Measurements from ENCODE around the gene TUBGCP6.
"Not testable (repeated sequence)": the region's sequence is repeated elsewhere in the genome, so short reads cannot be mapped to it uniquely, and the experiment has no call there.

Gene TUBGCP6

DNA sequence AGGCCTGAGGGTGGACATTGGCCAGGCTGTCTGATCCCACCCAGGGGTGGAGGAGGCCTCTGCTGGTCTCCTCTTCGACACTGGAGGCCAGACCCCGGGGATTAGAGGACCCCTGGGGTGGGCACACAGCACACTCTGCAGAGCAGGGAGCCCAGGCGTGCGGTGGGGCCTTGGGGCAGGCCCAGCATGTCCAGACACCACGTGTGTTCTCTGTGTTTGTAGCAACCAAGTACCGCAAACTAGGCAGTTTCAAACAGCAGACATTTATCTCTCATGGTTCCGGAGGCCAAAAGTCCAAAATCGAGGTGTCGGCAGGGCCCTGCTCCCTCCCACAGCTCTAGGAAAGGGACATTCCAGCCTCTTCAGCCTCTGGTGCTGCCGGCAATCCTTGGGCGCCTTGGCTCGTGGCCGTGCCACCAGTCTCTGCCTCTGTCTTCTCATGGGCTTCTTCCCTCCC, 72.8 kb downstream of the TUBGCP6 start:
- in situ Hi-C loops (cut with MboI; ENCODE audit: low sequenced_read_pairs): no loop called here

DNA sequence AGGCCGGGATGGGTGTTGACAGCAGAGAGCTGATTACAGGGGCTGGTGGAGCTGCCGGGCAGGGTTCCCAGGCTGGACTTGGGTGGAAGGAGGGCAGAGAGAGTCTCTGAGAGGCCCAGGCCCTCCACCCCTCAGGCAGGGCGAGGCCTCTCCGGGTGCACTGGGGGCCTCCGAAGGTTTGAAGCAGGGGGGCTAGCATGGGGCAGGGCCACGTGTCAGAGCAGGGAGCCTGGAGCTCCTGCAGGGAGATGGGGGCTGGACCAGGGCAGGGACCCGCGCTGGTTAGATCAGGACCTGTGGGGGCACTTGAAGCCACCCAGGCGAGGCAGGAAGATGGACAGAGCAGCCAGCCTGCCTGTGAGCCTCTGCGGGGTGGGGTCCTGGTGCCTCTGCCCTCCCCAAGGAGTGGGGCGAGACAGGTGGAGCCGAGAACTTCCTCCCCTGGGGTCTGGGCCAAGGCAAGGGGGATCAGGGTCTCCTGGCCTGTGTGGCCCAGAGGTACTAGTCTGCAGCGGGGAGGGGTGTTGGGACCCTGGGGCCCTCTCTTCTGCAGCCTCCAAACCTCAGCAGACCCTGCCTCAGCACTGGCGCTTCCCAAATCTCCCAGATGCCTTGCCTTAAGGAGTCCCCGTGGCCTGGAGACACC, 73.4 kb downstream of the TUBGCP6 start:
- in situ Hi-C loops (cut with MboI; ENCODE audit: low sequenced_read_pairs): no loop called here

DNA sequence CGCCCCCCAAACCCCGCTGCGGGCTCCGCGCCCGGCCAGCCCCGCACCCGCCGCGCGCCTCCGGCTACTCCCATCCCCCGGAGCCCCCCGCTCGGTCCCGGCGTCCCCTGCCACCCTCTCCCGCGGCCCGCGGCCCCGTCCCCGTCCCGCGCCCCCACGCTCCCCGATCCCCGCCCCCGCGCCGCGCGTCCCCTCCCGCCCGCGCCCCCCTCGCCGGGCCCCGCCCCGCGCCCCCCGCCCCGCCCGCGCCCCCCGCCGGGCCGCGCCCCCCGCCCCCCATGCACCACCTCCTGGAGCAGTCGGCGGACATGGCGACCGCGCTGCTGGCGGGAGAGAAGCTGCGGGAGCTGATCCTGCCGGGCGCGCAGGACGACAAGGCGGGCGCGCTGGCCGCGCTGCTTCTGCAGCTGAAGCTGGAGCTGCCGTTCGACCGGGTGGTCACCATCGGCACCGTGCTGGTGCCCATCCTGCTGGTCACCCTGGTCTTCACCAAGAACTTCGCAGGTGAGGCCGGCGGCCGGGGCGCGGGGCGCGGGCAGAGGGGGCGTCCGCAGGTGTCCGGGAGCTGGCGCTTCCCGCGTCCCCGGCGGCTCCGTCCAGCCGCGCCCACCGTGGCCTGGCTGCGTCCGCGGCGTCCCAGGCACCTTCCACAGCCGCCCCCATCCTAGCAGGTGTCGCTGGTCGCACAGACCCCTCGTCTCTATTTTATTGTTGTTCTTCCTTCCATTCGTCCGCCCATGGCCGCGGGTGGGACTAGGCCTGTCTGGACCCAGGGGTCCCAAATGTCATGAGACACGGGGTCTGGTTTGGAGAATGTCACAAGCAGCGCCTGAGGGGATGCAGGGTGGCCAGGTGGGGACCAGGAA, 74.1 kb downstream of the TUBGCP6 start, which contains the start of gene PANX2:
Gene PANX2, plus strand, starts transcription at position 279 of the 866 bp plus-strand sequence. Its CDS starts 0 bp downstream, at position 279.
- in situ Hi-C loops (cut with MboI; ENCODE audit: low sequenced_read_pairs): no loop called here

DNA sequence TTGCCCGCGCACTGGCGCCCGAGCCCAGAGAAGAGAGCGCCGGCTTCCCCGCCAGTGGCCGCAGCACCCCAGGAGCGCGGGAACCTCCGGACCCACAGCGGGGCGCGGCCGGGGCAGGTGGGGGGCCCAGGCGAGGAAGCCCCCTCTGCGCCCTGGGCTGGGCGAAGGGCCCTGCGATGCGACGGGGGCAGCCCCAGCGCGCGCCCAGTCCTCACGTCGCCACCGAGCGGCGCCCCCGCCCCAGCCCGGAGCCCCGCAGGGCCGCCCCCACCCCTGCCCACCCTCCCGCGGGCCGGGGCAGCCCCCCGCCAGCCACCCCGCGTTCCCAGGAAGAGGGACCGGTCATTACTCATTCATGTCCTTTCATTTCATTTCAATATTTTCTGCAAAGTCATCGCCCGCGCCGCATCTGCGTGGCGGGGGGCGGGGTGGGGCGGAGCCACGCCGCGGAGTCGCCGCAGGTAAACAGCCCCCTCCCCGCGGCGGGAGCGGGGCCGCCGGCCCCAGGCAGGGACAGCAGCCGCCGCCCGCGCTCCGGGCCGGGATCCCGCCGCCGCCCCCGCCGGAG, 75.0 kb downstream of the TUBGCP6 start:
- in situ Hi-C loops (cut with MboI; ENCODE audit: low sequenced_read_pairs): no loop called here

DNA sequence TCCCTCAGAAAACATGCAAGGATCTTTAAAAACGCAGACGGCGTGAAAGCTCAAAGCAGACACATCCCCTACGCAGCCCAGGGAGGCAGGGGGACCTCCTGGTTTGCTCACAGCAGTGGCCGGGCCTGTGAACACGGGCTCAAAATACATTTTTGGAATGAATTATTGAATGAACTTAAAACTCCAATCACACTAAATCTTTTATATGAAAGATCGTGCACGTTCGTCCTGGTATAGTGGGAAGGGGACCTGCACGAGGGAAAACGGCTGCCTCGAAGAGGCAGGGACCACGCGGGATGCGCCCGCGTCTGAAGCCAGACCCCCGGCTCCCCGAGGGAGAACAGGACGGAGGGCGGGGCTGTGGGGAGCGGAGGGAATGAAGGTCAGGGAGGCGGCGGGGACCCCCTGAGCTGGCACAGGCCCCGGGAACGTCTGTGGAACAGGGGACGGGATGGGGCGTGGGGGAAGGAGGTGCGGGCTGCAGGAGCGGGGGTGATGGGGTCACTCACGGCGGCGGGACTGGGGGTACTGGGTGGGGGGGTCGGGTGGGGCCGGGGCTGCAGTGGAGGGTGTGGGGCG, 75.6 kb downstream of the TUBGCP6 start:
- in situ Hi-C loops (cut with MboI; ENCODE audit: low sequenced_read_pairs): no loop called here

DNA sequence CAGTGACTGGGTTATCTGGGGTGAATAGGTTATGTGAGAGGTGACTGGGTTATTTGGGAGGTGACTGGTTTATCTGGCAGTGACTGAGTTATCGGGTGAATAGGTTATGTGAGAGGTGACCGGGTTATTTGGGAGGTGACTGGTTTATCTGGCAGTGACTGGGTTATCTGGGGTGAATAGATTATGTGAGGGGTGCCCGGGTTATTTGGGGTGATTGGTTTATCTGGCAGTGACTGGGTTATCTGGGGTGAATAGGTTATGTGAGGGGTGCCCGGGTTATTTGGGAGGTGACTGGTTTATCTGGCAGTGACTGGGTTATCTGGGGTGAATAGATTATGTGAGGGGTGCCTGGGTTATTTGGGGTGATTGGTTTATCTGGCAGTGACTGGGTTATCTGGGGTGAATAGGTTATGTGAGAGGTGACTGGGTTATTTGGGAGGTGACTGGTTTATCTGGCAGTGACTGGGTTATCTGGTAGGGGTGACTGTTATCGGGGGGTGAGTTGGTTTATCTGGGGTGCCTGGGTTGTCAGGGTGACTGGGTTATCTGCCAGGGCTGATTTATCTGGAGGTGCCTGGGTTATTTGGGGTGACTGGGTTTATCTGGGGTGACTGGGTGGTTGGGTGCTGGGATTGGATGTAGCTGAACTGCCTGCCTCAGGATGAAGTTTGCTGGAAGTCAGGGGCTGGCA, 76.2 kb downstream of the TUBGCP6 start:
- in situ Hi-C loops (cut with MboI; ENCODE audit: low sequenced_read_pairs): not testable (repeated sequence)

DNA sequence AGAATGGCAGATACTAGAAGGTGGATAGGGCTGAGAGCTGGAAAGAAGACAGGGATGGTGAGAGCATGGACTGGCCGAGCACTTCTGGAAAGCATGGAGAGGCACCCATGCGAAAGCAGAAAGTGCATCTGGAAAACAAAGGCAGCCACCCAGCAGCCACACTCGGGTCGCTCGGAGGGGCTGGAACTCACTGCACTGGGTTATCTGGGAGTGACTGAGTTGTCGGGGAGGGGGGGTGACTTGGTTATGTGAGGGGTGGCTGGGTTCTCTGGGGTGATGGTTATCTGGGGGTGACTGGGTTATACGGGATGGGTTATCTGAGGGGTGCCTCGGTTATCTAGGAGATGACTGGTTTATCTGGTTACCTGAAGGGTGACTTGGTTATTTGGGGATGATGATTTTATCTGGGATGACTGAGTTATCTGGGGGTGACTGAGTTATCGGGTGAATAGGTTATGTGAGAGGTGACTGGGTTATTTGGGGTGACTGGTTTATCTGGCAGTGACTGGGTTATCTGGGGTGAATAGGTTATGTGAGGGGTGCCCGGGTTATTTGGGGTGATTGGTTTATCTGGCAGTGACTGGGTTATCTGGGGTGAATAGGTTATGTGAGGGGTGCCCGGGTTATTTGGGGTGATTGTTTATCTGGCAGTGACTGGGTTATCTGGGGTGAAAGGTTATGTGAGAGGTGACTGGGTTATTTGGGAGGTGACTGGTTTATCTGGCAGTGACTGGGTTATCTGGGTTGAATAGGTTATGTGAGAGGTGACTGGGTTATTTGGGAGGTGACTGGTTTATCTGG, 76.9 kb downstream of the TUBGCP6 start:
- in situ Hi-C loops (cut with MboI; ENCODE audit: low sequenced_read_pairs): no loop called here
